Measurements from ENCODE around the gene AGAP1. TPM values are rescaled to one million over a fixed set of nuclear protein-coding genes. Genes with fewer than 3 reads are reported as not detected.
A peak's percentile ranks its signal among the peaks of the same experiment; 100 is the strongest.

AGAP1 gene
- total RNA-seq, 1 donor from 2014 or later, result 47.2 TPM

DNA sequence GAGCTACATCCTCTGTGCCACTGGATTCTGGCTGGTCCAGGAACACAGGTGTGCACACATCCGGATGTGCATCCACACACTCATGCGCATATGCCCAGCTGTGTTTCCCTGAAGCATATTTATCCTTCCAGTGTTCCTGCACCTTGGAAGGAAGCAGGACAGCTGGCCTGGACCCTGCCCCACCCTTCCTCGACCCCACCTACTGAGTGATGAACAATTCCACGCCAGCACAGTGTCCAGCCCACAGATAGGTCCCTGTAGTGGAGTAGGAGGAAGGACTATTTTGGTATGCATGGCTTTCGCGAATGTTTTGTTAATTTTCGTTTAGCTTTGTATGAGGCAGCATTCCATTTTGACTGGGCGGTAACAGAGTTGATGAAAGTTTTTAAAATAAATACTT lies 211.5 kb downstream of the AGAP1 start:
- Mint-ChIP-seq H3K9me3 (ENCODE audit: low read depth) (no peaks in the 10 kb centered on the region), H3K4me3 (ENCODE audit: low read depth) (no peak overlapping the region), H3K27me3 (no peaks in the 10 kb centered on the region), H3K4me1 (ENCODE audit: low read depth) (no peaks in the 10 kb centered on the region), H3K36me3 (ENCODE audit: insufficient read depth) (peaks cover 5% of the 10 kb centered on the region), H3K27ac (peak overlapping the region; percentile 39)
- no peak for DNase-seq (ENCODE audit: low spot score, unreplicated experiment)
- TF ChIP-seq, protein P1, sequence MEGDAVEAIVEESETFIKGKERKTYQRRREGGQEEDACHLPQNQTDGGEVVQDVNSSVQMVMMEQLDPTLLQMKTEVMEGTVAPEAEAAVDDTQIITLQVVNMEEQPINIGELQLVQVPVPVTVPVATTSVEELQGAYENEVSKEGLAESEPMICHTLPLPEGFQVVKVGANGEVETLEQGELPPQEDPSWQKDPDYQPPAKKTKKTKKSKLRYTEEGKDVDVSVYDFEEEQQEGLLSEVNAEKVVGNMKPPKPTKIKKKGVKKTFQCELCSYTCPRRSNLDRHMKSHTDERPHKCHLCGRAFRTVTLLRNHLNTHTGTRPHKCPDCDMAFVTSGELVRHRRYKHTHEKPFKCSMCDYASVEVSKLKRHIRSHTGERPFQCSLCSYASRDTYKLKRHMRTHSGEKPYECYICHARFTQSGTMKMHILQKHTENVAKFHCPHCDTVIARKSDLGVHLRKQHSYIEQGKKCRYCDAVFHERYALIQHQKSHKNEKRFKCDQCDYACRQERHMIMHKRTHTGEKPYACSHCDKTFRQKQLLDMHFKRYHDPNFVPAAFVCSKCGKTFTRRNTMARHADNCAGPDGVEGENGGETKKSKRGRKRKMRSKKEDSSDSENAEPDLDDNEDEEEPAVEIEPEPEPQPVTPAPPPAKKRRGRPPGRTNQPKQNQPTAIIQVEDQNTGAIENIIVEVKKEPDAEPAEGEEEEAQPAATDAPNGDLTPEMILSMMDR (IDR thresholded peaks at IDR 0.05; ENCODE audit: unreplicated experiment), result no peak

DNA sequence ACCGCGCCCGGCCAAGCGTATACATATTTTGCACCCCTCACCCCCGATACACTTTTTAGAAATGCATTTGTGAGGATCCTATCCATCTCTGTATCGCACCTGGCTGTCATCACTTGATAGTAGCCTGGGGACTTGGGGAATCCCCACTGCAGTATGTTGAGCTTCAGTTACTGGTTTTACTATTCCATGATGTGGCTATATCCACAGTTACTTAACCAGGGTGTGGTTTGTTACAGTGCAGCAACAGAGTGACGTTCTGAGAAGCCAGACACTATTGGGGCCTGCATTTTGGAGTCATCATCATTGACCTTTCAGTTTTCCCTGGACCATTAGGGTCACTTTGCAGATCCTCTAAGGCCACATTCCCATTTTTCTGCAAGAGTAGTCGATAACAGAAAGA lies 212.7 kb downstream of the AGAP1 start:
- Mint-ChIP-seq H3K9me3 (ENCODE audit: low read depth) (no peaks in the 10 kb centered on the region), H3K4me1 (ENCODE audit: low read depth) (no peaks in the 10 kb centered on the region), H3K27ac (no peak overlapping the region), H3K4me3 (ENCODE audit: low read depth) (no peak overlapping the region), H3K36me3 (ENCODE audit: insufficient read depth) (peaks cover 5% of the 10 kb centered on the region), H3K27me3 (no peaks in the 10 kb centered on the region)
- TF ChIP-seq, protein P1 (IDR thresholded peaks at IDR 0.05; ENCODE audit: unreplicated experiment), result no peak
- DNase-seq (ENCODE audit: low spot score, unreplicated experiment), result no peak

DNA sequence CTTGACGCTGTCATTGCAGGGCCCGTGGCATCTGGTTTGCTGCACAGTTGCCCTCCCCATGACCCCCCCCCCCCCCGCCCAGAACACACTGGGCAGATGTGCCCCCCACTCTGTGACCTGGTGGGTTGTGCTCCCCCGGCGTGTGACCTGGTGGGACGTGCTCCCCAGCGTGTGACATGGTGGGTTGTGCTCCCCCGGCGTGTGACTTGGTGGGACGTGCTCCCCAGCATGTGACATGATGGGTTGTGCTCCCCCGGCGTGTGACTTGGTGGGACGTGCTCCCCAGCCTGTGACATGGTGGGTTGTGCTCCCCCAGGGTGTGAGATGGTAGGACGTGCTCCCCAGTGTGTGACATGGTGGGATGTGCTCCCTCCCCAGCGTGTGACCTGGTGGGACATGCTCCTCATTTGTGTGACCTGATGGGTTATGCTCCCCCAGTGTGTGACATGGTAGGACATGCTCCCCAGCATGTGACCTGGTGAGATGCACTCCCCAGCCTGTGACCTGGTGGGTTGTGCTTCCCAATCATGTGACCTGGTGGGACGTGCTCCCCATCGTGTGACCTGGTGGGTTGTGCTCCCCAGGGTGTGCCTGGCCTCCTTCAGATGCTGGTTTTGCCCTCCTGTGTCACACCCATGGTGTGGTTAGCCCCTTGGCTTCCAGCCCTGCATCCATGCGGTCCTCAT lies 213.7 kb downstream of the AGAP1 start:
- H3K9me3 Mint-ChIP-seq (ENCODE audit: low read depth), result no peaks in the 10 kb centered on the region
- H3K27me3 Mint-ChIP-seq, result no peaks in the 10 kb centered on the region
- H3K36me3 Mint-ChIP-seq (ENCODE audit: insufficient read depth), result peaks cover 5% of the 10 kb centered on the region
- H3K4me1 Mint-ChIP-seq (ENCODE audit: low read depth), result no peaks in the 10 kb centered on the region
- no peak overlapping the region for H3K27ac Mint-ChIP-seq
- H3K4me3 Mint-ChIP-seq (ENCODE audit: low read depth), result no peak overlapping the region
- TF ChIP-seq, protein P1 (IDR thresholded peaks at IDR 0.05; ENCODE audit: unreplicated experiment), result no peak
- no peak for DNase-seq (ENCODE audit: low spot score, unreplicated experiment)

DNA sequence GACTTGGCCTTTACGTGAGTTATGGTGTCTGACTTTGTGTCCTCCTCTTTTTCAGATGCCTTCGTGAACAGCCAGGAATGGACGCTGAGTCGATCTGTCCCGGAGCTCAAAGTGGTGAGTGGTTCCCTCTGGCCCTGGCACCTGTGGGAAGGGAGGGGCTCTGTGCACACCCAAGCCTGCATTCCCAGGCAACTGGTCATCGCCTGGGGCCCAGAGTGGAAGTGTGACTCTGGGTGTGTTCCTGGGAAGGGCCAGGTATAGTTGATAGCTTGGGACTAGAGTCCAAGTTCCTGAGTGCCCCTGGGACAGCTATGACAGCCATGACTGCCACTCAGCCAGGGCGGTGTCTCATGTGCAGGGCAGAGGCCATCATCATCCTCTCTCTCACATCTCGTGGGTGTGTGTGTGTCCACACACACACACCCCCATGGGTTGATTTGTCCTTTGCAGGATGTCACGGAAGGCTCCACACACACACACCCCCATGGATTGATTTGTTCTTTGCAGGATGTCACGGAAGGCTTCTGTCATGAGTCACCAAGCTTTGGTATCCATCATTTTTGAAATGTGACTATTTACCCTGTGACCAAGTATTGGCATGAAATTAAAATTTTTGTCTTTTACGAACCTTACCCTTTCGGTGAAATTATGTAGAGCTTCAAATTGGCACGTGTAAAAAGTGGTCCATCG lies 215.4 kb downstream of the AGAP1 start:
- DNase-seq (ENCODE audit: low spot score, unreplicated experiment), result no peak
- peaks cover 1% of the 10 kb centered on the region for H3K4me1 Mint-ChIP-seq (ENCODE audit: low read depth)
- H3K27me3 Mint-ChIP-seq, result no peaks in the 10 kb centered on the region

More for the DNA sequence above, 215.4 kb downstream of the AGAP1 start:
- TF ChIP-seq, protein P1 (IDR thresholded peaks at IDR 0.05; ENCODE audit: unreplicated experiment), result no peak
- Mint-ChIP-seq H3K36me3 (ENCODE audit: insufficient read depth) (peaks cover 5% of the 10 kb centered on the region), H3K9me3 (ENCODE audit: low read depth) (no peaks in the 10 kb centered on the region), H3K27ac (peak overlapping the region; percentile 25), H3K4me3 (ENCODE audit: low read depth) (no peak overlapping the region)

Data from progenitor cell of endocrine pancreas (in vitro differentiated cells).